GM12878 (cell line): ENCODE results near the gene SHD. TPM values are rescaled to one million over a fixed set of nuclear protein-coding genes. Genes with fewer than 3 reads are reported as not detected.

Source experiments
- ATAC-seq: fragments of 200-7000 bp; cut with Tn5 transposase; 3 replicates; pipeline ENCODE4 v1.9.1; 2020; ENCODE audit warnings: mild to moderate bottlenecking, moderate library complexity
- BruUV-seq: library from RNA; stranded (reverse); fragments of 400-500 nt; replicated peaks from 2 replicates; lab custom pipeline; 2021; lab: Mats Ljungman, UMichigan
- CTCF ChIA-PET: fragments of 300-600 bp; sonication (Branson Sonifier 250); formaldehyde crosslinking; extraction: SDS; loops from one replicate; lab custom pipeline; 2021; ENCODE audit warnings: inconsistent platforms; lab: Yijun Ruan, JAX
- POLR2A ChIA-PET: fragments of 350-600 bp; formaldehyde crosslinking; extraction: SDS; loops from one replicate; lab custom pipeline; 2021; ENCODE audit warnings: inconsistent platforms; lab: Charles Lee
- RAD21 ChIA-PET: fragments of 300-600 bp; sonication (Branson Sonifier 250); formaldehyde crosslinking; loops from one replicate; lab custom pipeline; 2023; ENCODE audit warnings: antibody characterized with exemption; ENCODE audit not compliant: unreplicated experiment; lab: Charles Lee
- SMC1A ChIA-PET: fragments of 300-600 bp; sonication (Branson Sonifier 250); formaldehyde crosslinking; loops from one replicate; lab custom pipeline; 2023; ENCODE audit not compliant: unreplicated experiment, uncharacterized antibody; lab: Charles Lee
- DNase-seq: peaks from one replicate; pipeline ENCODE4 v3.0.0-alpha.2; 2011; ENCODE audit warnings: low read depth, low spot score
- FAIRE-seq: peaks from 3 replicates; lab custom pipeline; 2011; peaks lifted over from hg19 to GRCh38; lab: Jason Lieb, UNC
- H2AFZ ChIP-seq: 2 replicates; pipeline ENCODE4 v1.6.0; 2011; ENCODE audit warnings: low read depth, low read length, control low read depth; ENCODE audit not compliant: control insufficient read depth
- H3K27ac ChIP-seq: 2 replicates; pipeline ENCODE4 v1.5.1; 2011; ENCODE audit warnings: control low read depth; ENCODE audit not compliant: control insufficient read depth, insufficient read depth
- H3K27me3 ChIP-seq, 2 experiments: replicated peaks in 1 of 2; 2 replicates each; pipeline versions ENCODE4 v1.6.0 to v1.6.1; 2011; ENCODE audit warnings: low read length in 1 of 2; ENCODE audit not compliant: control insufficient read depth in 2 of 2, insufficient read depth in 2 of 2
- H3K36me3 ChIP-seq, 2 experiments: 2 replicates each; pipeline ENCODE4 v1.5.1; 2011; ENCODE audit warnings: low read length in 1 of 2; ENCODE audit not compliant: control insufficient read depth in 2 of 2, insufficient read depth in 2 of 2
- H3K4me1 ChIP-seq: 2 replicates; pipeline ENCODE4 v1.6.1; 2011; ENCODE audit warnings: mild to moderate bottlenecking, low read length, moderate library complexity, mixed read lengths; ENCODE audit not compliant: control insufficient read depth, insufficient read depth
- H3K4me2 ChIP-seq: 2 replicates; pipeline ENCODE4 v1.6.0; 2011; ENCODE audit warnings: control low read depth; ENCODE audit not compliant: control insufficient read depth, insufficient read depth
- H3K4me3 ChIP-seq: fragments of 200-600 bp; sonication (generic); 2 replicates; pipeline ENCODE4 v1.5.1; 2016
- H3K79me2 ChIP-seq: 2 replicates; pipeline ENCODE4 v1.6.0; 2011; ENCODE audit warnings: low read length; ENCODE audit not compliant: control insufficient read depth, insufficient read depth
- H3K9ac ChIP-seq: 2 replicates; pipeline ENCODE4 v1.8.0; 2011; ENCODE audit warnings: low read length, control low read depth, mixed read lengths; ENCODE audit not compliant: control insufficient read depth, insufficient read depth
- H3K9me3 ChIP-seq: replicated peaks from 3 replicates; pipeline ENCODE4 v1.5.1; 2011; ENCODE audit warnings: mild to moderate bottlenecking, low read length; ENCODE audit not compliant: control insufficient read depth, insufficient read depth
- H4K20me1 ChIP-seq: 2 replicates; pipeline ENCODE4 v1.6.0; 2011; ENCODE audit not compliant: control insufficient read depth, insufficient read depth
- CBX5 ChIP-seq: sonication (generic); IDR thresholded peaks from 2 replicates; pipeline ENCODE4 v1.6.1; 2016; ENCODE audit warnings: low read depth, moderate library complexity, mild to moderate bottlenecking, inconsistent platforms
- EP300 ChIP-seq, 2 experiments: fragments of 150-350 bp in 1 of 2; IDR thresholded peaks; 2 replicates each; pipeline ENCODE4 v1.6.1; 2011 to 2012; ENCODE audit warnings: low read depth in 2 of 2, low read length in 2 of 2, borderline replicate concordance in 1 of 2, improper control_type of control experiment in 1 of 2, inconsistent platforms in 1 of 2; ENCODE audit not compliant: control insufficient read depth in 1 of 2
- MEF2B ChIP-seq: fragments of 450-650 bp; IDR thresholded peaks from 2 replicates; pipeline ENCODE4 v1.6.1; 2018; ENCODE audit warnings: mild to moderate bottlenecking, moderate library complexity; ENCODE audit not compliant: partially characterized antibody, poor library complexity, severe bottlenecking
- NRF1 ChIP-seq: conservative IDR thresholded peaks from 2 replicates; pipeline ENCODE4 v1.6.1; 2011; ENCODE audit warnings: mild to moderate bottlenecking, low read depth, low read length, improper control_type of control experiment
- PAX8 ChIP-seq: fragments of 450-650 bp; IDR thresholded peaks from 2 replicates; pipeline ENCODE4 v1.6.1; 2017; ENCODE audit warnings: mild to moderate bottlenecking, moderate library complexity
- PKNOX1 ChIP-seq: fragments of 450-650 bp; IDR thresholded peaks from 2 replicates; pipeline ENCODE4 v1.6.1; 2016; ENCODE audit warnings: mild to moderate bottlenecking
- POU2F2 ChIP-seq: IDR thresholded peaks from 3 replicates; pipeline ENCODE4 v1.6.1; 2011; ENCODE audit warnings: low read depth, mild to moderate bottlenecking, low read length, borderline replicate concordance
- WGBS: methylation state at CpG from one replicate; pipeline ENCODE4 v1.1.6; 2016; ENCODE audit warnings: low lambda C conversion rate; ENCODE audit not compliant: insufficient replicate concordance, insufficient coverage; ENCODE audit errors: missing lambda C conversion rate; 5-methylcytosine and 5-hydroxymethylcytosine counted together
- in situ Hi-C: fragments of 300-500 bp; cut with MboI; formaldehyde crosslinking; loops from 9 replicates; pipeline ENCODE4 v1.14.3; 2018; ENCODE audit warnings: mixed read lengths
- intact Hi-C: fragments of 100-400 bp; cut with micrococcal nuclease; formaldehyde crosslinking; loops from one replicate; pipeline ENCODE4 v1.14.2; 2022; ENCODE audit not compliant: unreplicated experiment
- polyA plus RNA-seq, 11 experiments: library from polyadenylated mRNA; depleted of rRNA in 4 of 11; unstranded in 6 of 11; stranded (reverse) in 5 of 11; fragments of >200 nt; fragmentation: Nextera tagmentation in 4 of 11; fragmentation: Illumina TruSeq in 1 of 11; extraction: Ambion mirVana in 4 of 11; extraction: Trizol in 1 of 11; gene quantifications; 1 replicate in 1 of 11; 2 replicates in 10 of 11; pipeline versions ENCODE4 v1.2.1 to v1.2.3, GENCODE V29; 2011 to 2016; ENCODE audit warnings: inconsistent platforms in 2 of 11, missing spikeins in 2 of 11, low read depth in 1 of 11
- total RNA-seq, 4 experiments: library from RNA; depleted of rRNA in 3 of 4; stranded (reverse); fragments of >200 nt in 3 of 4; fragmentation: Illumina TruSeq in 1 of 4; extraction: Trizol in 1 of 4; gene quantifications; 2 replicates each; pipeline versions ENCODE4 v1.2.1 to v1.2.3, GENCODE V29; 2013 to 2021
- TF ChIP-seq, protein P1 (sequence below): IDR thresholded peaks from 2 replicates; pipeline ENCODE4 v1.6.1; 2011; ENCODE audit warnings: low read depth, low read length, improper control_type of control experiment, borderline replicate concordance
- TF ChIP-seq, protein P2 (sequence below): IDR thresholded peaks from 2 replicates; pipeline ENCODE4 v1.6.1; 2011; ENCODE audit warnings: borderline replicate concordance, low read depth, mild to moderate bottlenecking, moderate library complexity, mixed read lengths, low read length; ENCODE audit not compliant: insufficient read depth; ENCODE audit errors: extremely low read length

Gene SHD
- total and polyA plus RNA-seq, 10 of the 15 experiments (the other 5 are each of a cell fraction or from before 2014, with no cell fraction given) = 0.09 TPM; not detected in 9

GRCh38 chr19:4268816-4269430, 10.1 kb upstream of the SHD start:
- SMC1A ChIA-PET = interaction anchor here (2.6 kb wide), 1 partner anchor 84 kb away, joined by 12 read pairs; no protein-coding TSS in a partner anchor

More at GRCh38 chr19:4268816-4269430, 10.1 kb upstream of the SHD start:
- H3K27me3 ChIP-seq = no peaks in the 10 kb centered on the region
- intact Hi-C loops (loop anchor here (5.0 kb wide), 1 partner anchor 133 kb away; the partner anchor contains the start of genes CHAF1A and SH3GL1), in situ Hi-C loops (loop anchor here (5.0 kb wide), 1 partner anchor 83 kb away; no protein-coding TSS in a partner anchor)
- FAIRE-seq = no peak
- no peak overlapping the region for H3K27ac ChIP-seq
- H3K4me1 ChIP-seq = no peaks in the 10 kb centered on the region; the same call in 1 of the 2 replicates
- 91% methylated on average over 13 of the region's 13 CpGs for WGBS
- H3K9ac ChIP-seq = no peak overlapping the region
- POLR2A ChIA-PET = no interaction called here
- no peaks in the 10 kb centered on the region for H4K20me1 ChIP-seq
- peaks cover 10 to 17% of the 10 kb centered on the region in 2 experiments for H3K36me3 ChIP-seq
- peaks cover 2% of the 10 kb centered on the region; the same call in 1 of the 3 replicates for H3K9me3 ChIP-seq
- BruUV-seq = no TSS peak
- CTCF ChIA-PET = interaction anchor here (1.1 to 5.4 kb wide), 7 partner anchors 8 to 256 kb away, joined by 3 to 78 read pairs (median 18); partner anchors contain the start of gene MPND
- H2AFZ ChIP-seq = no peak overlapping the region
- no peak for ATAC-seq
- H3K4me2 ChIP-seq = no peak overlapping the region
- no peaks in the 10 kb centered on the region for H3K79me2 ChIP-seq
- TF ChIP-seq EP300 (IDR thresholded peaks at IDR 0.05; ENCODE audit: borderline replicate concordance in 1 of 2, control insufficient read depth in 1 of 2, low read depth in 2 of 2, low read length in 2 of 2) (no peak), CBX5 (no peak), POU2F2 (no peak), PKNOX1 (no peak), MEF2B (no peak), PAX8 (no peak), NRF1 (no peak)
- TF ChIP-seq, protein P1, sequence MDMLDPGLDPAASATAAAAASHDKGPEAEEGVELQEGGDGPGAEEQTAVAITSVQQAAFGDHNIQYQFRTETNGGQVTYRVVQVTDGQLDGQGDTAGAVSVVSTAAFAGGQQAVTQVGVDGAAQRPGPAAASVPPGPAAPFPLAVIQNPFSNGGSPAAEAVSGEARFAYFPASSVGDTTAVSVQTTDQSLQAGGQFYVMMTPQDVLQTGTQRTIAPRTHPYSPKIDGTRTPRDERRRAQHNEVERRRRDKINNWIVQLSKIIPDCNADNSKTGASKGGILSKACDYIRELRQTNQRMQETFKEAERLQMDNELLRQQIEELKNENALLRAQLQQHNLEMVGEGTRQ = no peak
- TF ChIP-seq, protein P2, sequence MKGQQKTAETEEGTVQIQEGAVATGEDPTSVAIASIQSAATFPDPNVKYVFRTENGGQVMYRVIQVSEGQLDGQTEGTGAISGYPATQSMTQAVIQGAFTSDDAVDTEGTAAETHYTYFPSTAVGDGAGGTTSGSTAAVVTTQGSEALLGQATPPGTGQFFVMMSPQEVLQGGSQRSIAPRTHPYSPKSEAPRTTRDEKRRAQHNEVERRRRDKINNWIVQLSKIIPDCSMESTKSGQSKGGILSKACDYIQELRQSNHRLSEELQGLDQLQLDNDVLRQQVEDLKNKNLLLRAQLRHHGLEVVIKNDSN = no peak
- H3K4me3 ChIP-seq = no peak overlapping the region
- RAD21 ChIA-PET = interaction anchor here (2.0 kb wide), 1 partner anchor 84 kb away, joined by 10 read pairs; no protein-coding TSS in a partner anchor
- DNase-seq = no peak
